Endothelial cell of umbilical vein (primary cell): Measurements from ENCODE around the gene STRN3. TPM values are rescaled to one million over a fixed set of nuclear protein-coding genes. Genes with fewer than 3 reads are reported as not detected.

ENCODE experiments used
- BruUV-seq: library from RNA; stranded (reverse); fragments of 400-500 nt; replicated peaks from 2 replicates; lab custom pipeline; 2021; lab: Mats Ljungman, UMichigan
- CTCF ChIA-PET: fragments of 300-600, 350-600 bp; sonication (Branson Sonifier 250); formaldehyde crosslinking; loops from one replicate; lab custom pipeline; 2021; ENCODE audit warnings: antibody characterized with exemption, inconsistent platforms; lab: Charles Lee
- POLR2A ChIA-PET: fragments of 300-600, 350-600 bp; sonication (Branson Sonifier 250); formaldehyde crosslinking; loops from one replicate; lab custom pipeline; 2021; ENCODE audit warnings: antibody characterized with exemption, inconsistent platforms; lab: Charles Lee
- DNase-seq: peaks from one replicate; pipeline ENCODE4 v3.0.0-alpha.2; 2011; ENCODE audit warnings: low read depth, low spot score
- FAIRE-seq: peaks from 2 replicates; lab custom pipeline; 2011; peaks lifted over from hg19 to GRCh38; lab: Jason Lieb, UNC
- H2AFZ ChIP-seq: 2 replicates; pipeline ENCODE4 v1.6.0; 2012; ENCODE audit warnings: low read depth, low read length, control low read depth, inconsistent platforms
- H3K27ac ChIP-seq: 2 replicates; pipeline ENCODE4 v1.5.1; 2011; ENCODE audit warnings: low read depth, mild to moderate bottlenecking, control low read depth, low read length, moderate library complexity; ENCODE audit not compliant: insufficient read depth
- H3K27me3 ChIP-seq, 2 experiments: 2 replicates each; pipeline versions ENCODE4 v1.6.0 to v1.6.1; 2011; ENCODE audit warnings: low read length in 2 of 2, mixed read lengths in 1 of 2; ENCODE audit not compliant: control insufficient read depth in 2 of 2, insufficient read depth in 2 of 2
- H3K36me3 ChIP-seq, 2 experiments: 2 replicates in 1 of 2; 3 replicates in 1 of 2; pipeline ENCODE4 v1.5.1; 2011; ENCODE audit warnings: low read length in 2 of 2, mild to moderate bottlenecking in 1 of 2, moderate library complexity in 1 of 2; ENCODE audit not compliant: control insufficient read depth in 2 of 2, insufficient read depth in 2 of 2; ENCODE audit errors: extremely low read depth in 1 of 2
- H3K4me1 ChIP-seq: 3 replicates; pipeline ENCODE4 v1.5.1; 2011; ENCODE audit warnings: mild to moderate bottlenecking, low read length; ENCODE audit not compliant: control insufficient read depth, insufficient read depth; ENCODE audit errors: extremely low read depth
- H3K4me2 ChIP-seq: 2 replicates; pipeline ENCODE4 v1.6.1; 2011; ENCODE audit warnings: low read length, control low read depth, mixed read lengths; ENCODE audit not compliant: insufficient read depth
- H3K4me3 ChIP-seq, 3 experiments: fragments of 200-600 bp in 1 of 3; sonication (generic), shearing (Covaris generic) in 1 of 3; replicated peaks in 1 of 3; 2 replicates each; pipeline ENCODE4 v1.5.1; 2011 to 2016; ENCODE audit warnings: control low read depth in 3 of 3, low read length in 3 of 3, mild to moderate bottlenecking in 2 of 3, inconsistent platforms in 1 of 3, low read depth in 1 of 3, moderate library complexity in 1 of 3; ENCODE audit not compliant: insufficient read depth in 1 of 3
- H3K79me2 ChIP-seq: 2 replicates; pipeline ENCODE4 v1.6.0; 2012; ENCODE audit warnings: low read length, inconsistent platforms; ENCODE audit not compliant: control insufficient read depth, insufficient read depth
- H3K9ac ChIP-seq: replicated peaks from 2 replicates; pipeline ENCODE3; 2011; ENCODE audit warnings: low read length, control low read depth; ENCODE audit not compliant: insufficient read depth; ENCODE audit errors: extremely low read depth
- H3K9me1 ChIP-seq: replicated peaks from 3 replicates; pipeline ENCODE4 v1.6.0; 2011; ENCODE audit warnings: mild to moderate bottlenecking, low read length; ENCODE audit not compliant: control insufficient read depth, insufficient read depth; ENCODE audit errors: extremely low read depth
- H3K9me3 ChIP-seq: replicated peaks from 2 replicates; pipeline ENCODE4 v1.5.1; 2012; ENCODE audit warnings: low read length, inconsistent platforms; ENCODE audit not compliant: control insufficient read depth, insufficient read depth
- H4K20me1 ChIP-seq: replicated peaks from 2 replicates; pipeline ENCODE3; 2011; ENCODE audit warnings: mild to moderate bottlenecking, low read length; ENCODE audit not compliant: control insufficient read depth, insufficient read depth; ENCODE audit errors: extremely low read depth
- CTCF ChIP-seq, 2 donors: IDR thresholded peaks; 1 replicate in 1 of 2; 2 replicates in 1 of 2; pipeline ENCODE4 v1.5.1; 2011; ENCODE audit warnings: low read length in 2 of 2, mild to moderate bottlenecking in 2 of 2, moderate library complexity in 2 of 2, control low read depth in 1 of 2, inconsistent platforms in 1 of 2, low read depth in 1 of 2; ENCODE audit not compliant: insufficient read depth in 1 of 2; ENCODE audit errors: extremely low read depth in 1 of 2
- EZH2 ChIP-seq: IDR thresholded peaks from 2 replicates; pipeline ENCODE4 v1.6.1; 2012; ENCODE audit warnings: borderline replicate concordance, low read depth, mild to moderate bottlenecking, moderate library complexity, low read length, inconsistent platforms; ENCODE audit not compliant: severe bottlenecking
- FOS ChIP-seq: IDR thresholded peaks from 2 replicates; pipeline ENCODE4 v1.6.1; 2011; ENCODE audit warnings: mild to moderate bottlenecking, low read length, moderate library complexity, borderline replicate concordance; ENCODE audit not compliant: insufficient read depth
- GATA2 ChIP-seq: IDR thresholded peaks from 2 replicates; pipeline ENCODE4 v1.7.0; 2011; ENCODE audit warnings: low read depth, mild to moderate bottlenecking, moderate library complexity, mixed read lengths, low read length; ENCODE audit not compliant: insufficient read length, insufficient read depth
- JUN ChIP-seq: IDR thresholded peaks from 2 replicates; pipeline ENCODE4 v1.6.1; 2011; ENCODE audit warnings: borderline replicate concordance, low read depth; ENCODE audit not compliant: insufficient read length, insufficient read depth
- MYC ChIP-seq: IDR thresholded peaks from one replicate; pipeline ENCODE4 v1.6.1; 2011; ENCODE audit warnings: mild to moderate bottlenecking, low read depth, low read length
- POLR2A ChIP-seq: IDR thresholded peaks from 2 replicates; pipeline ENCODE4 v1.6.1; 2012; ENCODE audit warnings: low read depth, mild to moderate bottlenecking, control low read depth, low read length
- POLR2AphosphoS5 ChIP-seq: IDR thresholded peaks from 2 replicates; pipeline ENCODE4 v1.6.1; 2012; ENCODE audit warnings: low read depth, mild to moderate bottlenecking, control low read depth, low read length, moderate library complexity; ENCODE audit not compliant: insufficient read depth
- dilution Hi-C: fragments of 300-500 bp; cut with MboI; formaldehyde crosslinking; loops from one replicate; pipeline ENCODE4 v1.15.0; 2019; ENCODE audit warnings: low sequenced_read_pairs; ENCODE audit not compliant: extremely low pct_ligation_motif_present
- intact Hi-C: fragments of 100-400 bp; cut with micrococcal nuclease; formaldehyde crosslinking; loops from one replicate; pipeline ENCODE4 v1.10.0; 2022
- polyA plus RNA-seq, 4 experiments: library from polyadenylated mRNA; depleted of rRNA in 3 of 4; stranded (reverse) in 3 of 4; unstranded in 1 of 4; fragments of >200 nt; gene quantifications; 2 replicates each; pipeline versions ENCODE4 v1.2.1 to v1.2.3, GENCODE V29; 2011 to 2012; ENCODE audit warnings: missing spikeins in 1 of 4
- total RNA-seq: library from RNA; stranded (reverse); gene quantifications from 2 replicates; pipeline ENCODE4 v1.2.3, GENCODE V29; 2021
- TF ChIP-seq, protein P1 (sequence below): IDR thresholded peaks from 2 replicates; pipeline ENCODE4 v1.6.1; 2011; ENCODE audit not compliant: insufficient read depth, insufficient read length

STRN3 gene
- total and polyA plus RNA-seq, 2 donors (not counting 3 experiments of a cell fraction or from before 2014, with no cell fraction given) = 8.4 to 35.1 TPM

DNA sequence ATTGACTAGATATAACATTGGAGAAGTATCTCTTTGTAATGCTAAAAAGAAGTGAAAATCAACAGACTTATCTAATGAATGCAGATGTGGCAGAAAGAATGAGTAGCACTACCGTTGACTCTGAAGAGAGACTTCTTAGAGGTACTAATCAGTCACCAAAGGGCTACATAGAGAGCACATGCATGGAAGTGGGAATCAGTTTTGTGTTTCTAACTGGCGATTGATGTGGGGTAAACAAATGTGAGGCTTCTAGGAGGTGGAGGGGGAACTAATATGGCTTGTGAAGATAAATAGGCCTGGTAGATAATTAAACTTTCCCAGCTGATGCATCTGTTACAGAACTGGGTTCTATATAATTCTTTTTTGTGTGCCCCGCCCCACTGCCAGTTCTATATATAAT, 141.3 kb downstream of the STRN3 start:
- no TSS peak for BruUV-seq
- intact Hi-C loops = no loop called here
- Histone ChIP-seq H4K20me1 (no peaks in the 10 kb centered on the region), H3K4me3 (no peak overlapping the region), H3K27me3 (no peaks in the 10 kb centered on the region), H3K4me1 (no peaks in the 10 kb centered on the region), H3K27ac (no peak overlapping the region), H3K9ac (no peak overlapping the region), H2AFZ (no peak overlapping the region), H3K79me2 (no peaks in the 10 kb centered on the region), H3K9me3 (no peaks in the 10 kb centered on the region), H3K4me2 (no peak overlapping the region), H3K9me1 (no peaks in the 10 kb centered on the region), H3K36me3 (no peaks in the 10 kb centered on the region)
- CTCF ChIA-PET = no interaction called here
- POLR2A ChIA-PET = no interaction called here
- no peak for TF ChIP-seq FOS
- TF ChIP-seq POLR2A = no peak
- no peak for TF ChIP-seq EZH2
- no peak for TF ChIP-seq JUN
- TF ChIP-seq GATA2 = no peak
- no peak for TF ChIP-seq POLR2AphosphoS5
- no peak for TF ChIP-seq CTCF (IDR thresholded peaks at IDR 0.05; ENCODE audit: extremely low read depth in 1 of 2, insufficient read depth in 1 of 2, low read depth in 1 of 2, low read length in 2 of 2)
- TF ChIP-seq MYC = no peak
- TF ChIP-seq, protein P1, sequence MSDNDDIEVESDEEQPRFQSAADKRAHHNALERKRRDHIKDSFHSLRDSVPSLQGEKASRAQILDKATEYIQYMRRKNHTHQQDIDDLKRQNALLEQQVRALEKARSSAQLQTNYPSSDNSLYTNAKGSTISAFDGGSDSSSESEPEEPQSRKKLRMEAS = no peak
- dilution Hi-C loops = no loop called here
- FAIRE-seq (no peak), DNase-seq (no peak)
